DMS153 (cell line): ENCODE results near the gene KDM4E.
"Not testable (repeated sequence)": the region's sequence is repeated elsewhere in the genome, so short reads cannot be mapped to it uniquely, and the experiment has no call there.

Experiments
- DNase-seq: peaks from one replicate; lab custom pipeline; 2025; lab: John Stamatoyannopoulos, UW

KDM4E gene

DNA sequence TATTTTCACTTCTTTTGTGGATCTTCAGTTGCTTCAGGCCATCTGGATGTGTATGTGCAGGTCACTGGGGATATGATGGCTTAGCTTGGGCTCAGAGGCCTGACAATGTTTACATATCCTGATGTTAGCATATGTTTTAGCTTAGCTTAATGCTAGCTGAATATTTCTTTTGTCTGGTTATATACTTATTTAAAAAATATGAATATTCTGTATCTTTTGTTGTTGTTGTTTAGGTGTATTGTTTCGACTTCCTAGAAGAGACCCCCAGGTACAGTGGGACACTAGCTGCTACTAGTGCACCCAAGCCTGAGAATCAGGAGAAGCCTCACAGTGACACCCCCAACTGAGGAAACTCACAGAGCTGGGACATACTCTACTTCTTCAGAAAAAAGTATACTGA, at the start of gene KDM4E:
KDM4E (plus strand) TSS at position 301 of the 400 bp plus-strand sequence. CDS start 300 bp downstream, outside the sequence.
- DNase-seq: no peak

DNA sequence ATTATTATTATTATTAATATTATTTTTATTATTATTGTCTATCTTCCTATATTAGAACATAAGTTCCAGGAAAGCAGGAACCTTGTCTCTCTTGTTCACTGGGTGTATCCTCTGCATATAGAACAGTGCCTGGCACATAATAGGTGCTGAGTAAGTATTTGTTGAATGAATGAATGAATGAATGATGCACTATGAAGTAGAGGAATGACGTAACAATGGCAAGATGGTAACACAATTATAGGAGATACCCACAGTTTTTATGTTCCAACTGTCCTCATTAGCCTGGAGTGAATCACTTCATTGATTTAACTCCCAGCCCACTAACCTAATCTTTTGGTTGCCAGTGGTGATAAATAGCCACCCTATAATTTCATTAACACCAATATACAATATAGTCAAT, 49.5 kb upstream of the KDM4E start:
- DNase-seq: no peak

DNA sequence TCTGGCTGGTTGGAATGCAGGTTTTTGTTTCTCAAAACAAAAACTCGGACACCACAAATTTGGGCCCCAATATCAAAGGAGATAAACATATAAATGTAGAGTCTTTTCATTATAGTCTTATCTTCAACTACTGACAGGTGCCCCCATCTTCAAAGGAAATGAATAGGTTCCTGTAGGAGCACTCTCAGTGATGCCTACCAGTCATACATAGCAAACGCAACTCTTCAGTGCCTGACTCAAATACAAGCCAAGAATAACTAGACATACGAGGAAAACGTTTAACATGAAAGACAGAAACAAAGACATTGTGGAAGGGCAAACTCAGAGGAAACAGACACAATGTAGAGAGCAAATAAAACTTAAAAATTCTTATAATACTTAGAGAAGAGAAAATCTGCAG, 37.7 kb upstream of the KDM4E start:
- DNase-seq: no peak

DNA sequence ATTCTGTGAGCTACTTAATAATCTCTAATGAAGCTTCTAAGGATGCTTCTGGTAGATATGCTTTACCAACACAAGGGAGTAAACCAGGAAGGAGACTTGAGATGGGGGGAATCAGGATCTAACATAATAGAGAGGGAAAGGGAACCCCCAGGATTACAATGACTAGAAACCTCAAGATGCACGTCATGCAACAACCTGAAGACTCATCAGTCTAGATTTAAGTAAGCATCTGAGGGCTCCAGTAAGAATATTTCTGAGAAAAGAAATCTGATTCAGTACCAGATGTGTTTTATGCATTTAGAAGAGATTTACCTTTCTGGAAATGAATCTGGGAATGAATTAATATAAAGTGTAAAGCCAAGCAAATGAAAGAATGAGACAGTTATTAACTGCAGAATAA, 36.3 kb upstream of the KDM4E start:
- no peak for DNase-seq

DNA sequence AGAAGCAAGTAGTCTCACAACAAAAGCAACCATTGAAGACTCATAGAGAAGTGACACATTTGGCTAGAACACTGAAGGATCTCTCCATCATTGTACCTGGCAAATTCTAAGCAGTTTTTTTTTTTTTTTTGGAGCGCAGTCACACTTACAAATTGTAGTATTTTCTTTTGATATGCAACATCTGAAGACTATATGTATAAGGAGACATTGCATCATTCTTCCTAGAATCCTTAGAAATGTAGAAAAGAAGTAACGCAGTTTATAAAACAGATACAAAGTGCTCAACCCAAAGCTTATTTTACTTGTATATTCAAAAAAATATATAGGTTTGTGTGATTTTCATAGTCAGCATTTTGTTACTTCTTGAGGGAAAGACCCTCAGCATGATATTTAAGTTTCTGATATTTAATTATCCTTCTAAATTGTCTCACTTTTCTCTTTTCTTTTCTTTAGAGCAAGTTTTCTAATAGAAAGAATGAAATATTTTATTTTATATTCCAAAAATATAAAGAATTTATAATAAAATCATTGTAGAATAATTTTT, 31.6 kb upstream of the KDM4E start:
- no peak for DNase-seq

DNA sequence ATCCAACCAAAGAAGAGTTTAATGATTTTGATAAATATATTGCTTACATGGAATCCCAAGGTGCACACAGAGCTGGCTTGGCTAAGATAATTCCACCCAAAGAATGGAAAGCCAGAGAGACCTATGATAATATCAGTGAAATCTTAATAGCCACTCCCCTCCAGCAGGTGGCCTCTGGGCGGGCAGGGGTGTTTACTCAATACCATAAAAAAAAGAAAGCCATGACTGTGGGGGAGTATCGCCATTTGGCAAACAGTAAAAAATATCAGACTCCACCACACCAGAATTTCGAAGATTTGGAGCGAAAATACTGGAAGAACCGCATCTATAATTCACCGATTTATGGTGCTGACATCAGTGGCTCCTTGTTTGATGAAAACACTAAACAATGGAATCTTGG, 27.6 kb upstream of the KDM4E start:
- no peak for DNase-seq

DNA sequence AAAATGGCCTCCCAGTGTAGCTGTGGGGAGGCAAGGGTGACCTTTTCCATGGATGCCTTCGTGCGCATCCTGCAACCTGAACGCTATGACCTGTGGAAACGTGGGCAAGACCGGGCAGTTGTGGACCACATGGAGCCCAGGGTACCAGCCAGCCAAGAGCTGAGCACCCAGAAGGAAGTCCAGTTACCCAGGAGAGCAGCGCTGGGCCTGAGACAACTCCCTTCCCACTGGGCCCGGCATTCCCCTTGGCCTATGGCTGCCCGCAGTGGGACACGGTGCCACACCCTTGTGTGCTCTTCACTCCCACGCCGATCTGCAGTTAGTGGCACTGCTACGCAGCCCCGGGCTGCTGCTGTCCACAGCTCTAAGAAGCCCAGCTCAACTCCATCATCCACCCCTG, 26.8 kb upstream of the KDM4E start:
- DNase-seq: no peak

DNA sequence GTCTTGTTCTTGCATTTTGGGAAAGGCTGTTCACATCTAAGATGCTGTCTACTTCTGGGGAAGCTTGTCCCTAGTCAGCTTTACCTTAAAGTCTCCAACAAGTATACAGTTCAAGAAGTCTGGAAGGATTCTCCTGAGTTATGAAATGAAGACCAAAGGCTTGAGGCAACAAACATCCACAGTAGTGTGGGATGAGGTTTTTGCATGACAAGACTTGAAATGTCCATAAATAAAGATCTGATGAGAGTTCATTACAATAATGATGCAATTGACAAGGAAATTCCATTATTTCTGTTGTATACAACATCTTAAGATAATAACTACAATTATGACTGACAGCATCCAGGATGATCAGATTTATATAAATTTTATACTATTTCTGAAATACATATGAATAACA, 21.3 kb upstream of the KDM4E start:
- DNase-seq: no peak

DNA sequence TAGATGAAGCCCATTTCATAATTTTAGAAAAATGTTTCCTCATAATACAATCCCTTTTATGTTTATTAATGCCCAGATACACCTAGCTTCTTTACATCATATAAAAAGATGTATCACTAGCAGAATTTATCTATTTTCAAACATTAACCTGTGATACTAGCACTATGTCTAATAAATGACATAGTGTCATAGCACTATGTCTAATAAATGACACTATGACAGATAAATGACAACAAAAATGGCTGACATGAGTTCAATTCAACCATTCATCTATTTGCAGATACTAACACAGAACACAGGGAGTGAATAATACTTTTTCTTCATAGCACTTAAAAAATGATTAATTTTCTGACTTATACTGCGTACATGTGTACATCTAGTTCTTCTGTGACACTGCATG, 19.4 kb upstream of the KDM4E start:
- DNase-seq: no peak

DNA sequence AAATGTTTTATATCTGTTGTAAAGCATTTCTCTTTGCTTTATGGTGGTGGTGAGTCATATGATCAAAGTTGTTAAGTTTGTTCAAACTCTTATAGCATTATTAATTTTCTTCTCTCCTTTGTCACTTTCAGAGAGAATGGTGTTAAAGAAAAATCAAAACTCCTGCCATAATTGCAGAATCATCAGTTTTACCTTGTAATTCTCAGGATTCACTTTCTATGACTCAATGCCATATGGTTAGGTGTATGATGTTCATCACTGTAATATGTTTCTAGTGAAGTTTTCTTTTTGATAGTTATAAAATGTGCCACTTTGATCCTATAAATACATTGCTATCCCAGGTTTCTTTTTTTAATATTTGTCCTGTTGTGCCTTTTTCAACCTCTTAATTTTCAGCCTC, 13.7 kb upstream of the KDM4E start:
- no peak for DNase-seq

DNA sequence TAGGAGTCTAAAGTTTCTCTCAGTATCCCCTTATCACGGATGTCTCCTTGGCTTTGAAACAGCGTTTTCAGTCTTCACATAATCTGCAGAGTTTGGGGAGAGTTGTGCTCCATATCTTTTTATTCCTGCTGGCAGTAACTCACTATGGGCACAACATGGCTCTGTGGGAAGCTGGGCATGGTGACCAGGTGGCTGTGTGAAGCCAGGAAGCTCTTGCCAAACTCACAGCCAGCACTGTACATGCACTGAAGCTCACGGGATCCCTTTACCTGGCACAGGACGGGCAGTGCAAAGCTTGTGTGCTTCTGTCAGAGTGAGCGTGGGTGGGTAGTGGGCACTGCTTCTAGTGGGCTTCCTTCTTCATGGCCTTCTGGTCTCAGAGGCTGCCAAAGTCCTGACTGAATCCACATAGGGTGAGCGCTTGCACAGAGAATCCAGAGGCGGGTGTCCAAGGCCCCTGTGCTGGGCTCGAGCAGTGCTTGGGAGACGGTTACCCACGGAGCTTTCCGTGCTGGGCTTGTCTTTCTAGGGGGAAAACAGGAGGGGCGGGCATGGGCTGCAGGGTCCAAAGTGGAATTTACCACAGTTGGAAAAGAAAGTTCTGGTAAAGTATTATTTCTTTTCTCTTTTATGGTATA, 10.8 kb upstream of the KDM4E start:
- no peak for DNase-seq

DNA sequence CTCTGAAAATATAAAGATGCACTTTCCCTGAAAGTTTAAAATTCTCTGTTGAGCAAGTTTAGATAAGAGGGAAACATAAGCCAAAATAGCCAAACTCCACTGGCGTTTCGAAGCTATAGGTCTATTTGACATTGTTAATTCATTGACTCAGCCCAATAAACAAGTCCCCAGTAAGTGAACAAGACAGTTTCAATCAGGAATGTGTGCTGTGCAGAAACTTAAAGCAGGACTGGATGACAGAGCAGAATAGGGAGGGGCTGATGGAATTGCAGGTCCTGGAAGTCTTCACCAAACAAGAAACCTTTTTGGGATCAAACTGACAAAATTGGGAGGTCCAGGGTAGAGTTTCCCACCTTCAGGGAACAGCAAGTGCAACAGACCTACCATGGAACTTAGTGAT, 8.9 kb upstream of the KDM4E start:
- DNase-seq: no peak

DNA sequence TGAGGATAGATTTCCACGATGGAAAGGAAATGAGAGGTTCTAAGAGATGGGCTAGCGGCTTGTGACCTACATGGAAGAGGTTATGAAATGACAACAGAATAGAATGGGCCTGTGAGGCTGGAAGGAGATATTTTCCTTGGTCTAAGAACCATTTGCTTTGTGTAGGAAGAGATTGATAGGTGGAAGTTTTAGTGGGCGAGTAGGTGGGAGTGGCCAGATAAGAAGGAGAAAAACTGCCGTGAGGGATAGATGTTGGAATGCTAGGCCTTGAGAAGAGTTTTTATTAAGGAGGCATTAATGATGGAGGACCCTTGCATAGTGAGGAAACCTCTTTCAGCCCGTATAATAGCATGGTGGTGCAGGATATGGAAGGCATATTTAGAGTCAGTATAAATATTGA, 3.6 kb upstream of the KDM4E start:
- DNase-seq: not testable (repeated sequence)

DNA sequence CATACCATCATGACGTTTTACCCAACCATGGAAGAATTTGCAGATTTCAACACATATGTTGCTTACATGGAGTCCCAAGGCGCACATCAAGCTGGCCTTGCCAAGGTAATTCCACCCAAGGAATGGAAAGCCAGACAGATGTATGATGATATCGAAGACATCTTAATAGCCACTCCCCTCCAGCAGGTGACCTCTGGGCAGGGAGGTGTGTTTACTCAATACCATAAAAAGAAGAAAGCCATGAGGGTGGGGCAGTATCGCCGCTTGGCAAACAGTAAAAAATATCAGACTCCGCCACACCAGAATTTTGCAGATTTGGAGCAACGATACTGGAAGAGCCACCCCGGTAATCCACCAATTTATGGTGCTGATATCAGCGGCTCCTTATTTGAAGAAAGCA, 536 bp downstream of the KDM4E start:
- not testable (repeated sequence) for DNase-seq

DNA sequence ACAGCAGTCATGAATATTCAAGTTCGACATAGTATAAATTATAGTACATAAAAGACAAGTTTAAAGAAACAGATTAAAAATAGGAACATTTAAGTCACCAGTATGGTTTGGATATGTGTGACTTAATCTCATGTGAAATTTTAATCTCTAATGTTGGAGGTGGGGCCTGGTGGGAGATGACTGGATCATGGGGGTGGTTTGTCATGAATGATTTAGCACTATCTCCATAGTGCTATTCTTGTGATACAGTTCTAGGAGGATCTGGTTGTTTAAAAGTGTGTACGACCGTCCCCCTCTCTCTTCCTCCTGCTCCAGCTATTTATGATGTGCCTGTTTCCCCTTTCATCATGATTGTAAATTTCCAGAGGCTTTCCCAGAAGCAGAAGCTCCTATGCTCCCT, 3.3 kb downstream of the KDM4E start:
- no peak for DNase-seq

DNA sequence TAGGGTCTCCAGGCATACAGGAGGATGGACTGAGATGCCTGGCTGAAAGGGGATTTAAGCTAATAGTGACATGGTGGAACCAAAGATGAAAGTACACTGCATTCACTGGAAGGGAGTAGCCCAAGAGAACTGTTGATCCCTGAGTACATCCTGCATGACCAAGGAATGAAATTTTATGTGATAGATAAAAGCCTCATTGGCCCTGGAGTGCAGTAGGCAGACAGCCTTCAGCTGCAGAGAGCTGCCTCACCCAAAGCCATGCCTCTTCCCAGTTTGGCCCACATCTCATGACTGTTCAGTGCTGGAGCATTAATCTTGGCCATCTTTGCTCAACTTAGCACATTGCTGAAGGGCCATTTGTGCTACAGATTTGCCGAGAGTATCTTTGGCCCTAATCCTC, 8.0 kb downstream of the KDM4E start:
- DNase-seq: no peak

DNA sequence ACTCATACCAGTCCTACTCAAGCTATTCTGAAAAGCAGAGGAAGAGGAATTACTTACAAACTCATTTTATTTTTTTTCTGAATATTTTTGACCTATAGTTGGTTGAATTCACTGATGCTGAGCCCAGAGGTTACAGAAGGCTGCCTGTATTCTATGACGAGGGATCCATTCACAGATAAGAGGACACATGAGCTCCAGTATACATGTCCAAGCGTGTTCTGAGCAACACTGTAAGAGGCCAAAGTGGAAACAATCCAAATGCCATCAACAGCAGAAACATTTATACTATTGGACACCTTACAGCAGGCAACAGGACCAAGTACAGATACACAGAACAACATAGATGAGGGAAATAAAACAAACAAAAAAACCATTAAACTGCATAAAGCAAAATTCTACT, 10.3 kb downstream of the KDM4E start:
- DNase-seq: peak; percentile 39

DNA sequence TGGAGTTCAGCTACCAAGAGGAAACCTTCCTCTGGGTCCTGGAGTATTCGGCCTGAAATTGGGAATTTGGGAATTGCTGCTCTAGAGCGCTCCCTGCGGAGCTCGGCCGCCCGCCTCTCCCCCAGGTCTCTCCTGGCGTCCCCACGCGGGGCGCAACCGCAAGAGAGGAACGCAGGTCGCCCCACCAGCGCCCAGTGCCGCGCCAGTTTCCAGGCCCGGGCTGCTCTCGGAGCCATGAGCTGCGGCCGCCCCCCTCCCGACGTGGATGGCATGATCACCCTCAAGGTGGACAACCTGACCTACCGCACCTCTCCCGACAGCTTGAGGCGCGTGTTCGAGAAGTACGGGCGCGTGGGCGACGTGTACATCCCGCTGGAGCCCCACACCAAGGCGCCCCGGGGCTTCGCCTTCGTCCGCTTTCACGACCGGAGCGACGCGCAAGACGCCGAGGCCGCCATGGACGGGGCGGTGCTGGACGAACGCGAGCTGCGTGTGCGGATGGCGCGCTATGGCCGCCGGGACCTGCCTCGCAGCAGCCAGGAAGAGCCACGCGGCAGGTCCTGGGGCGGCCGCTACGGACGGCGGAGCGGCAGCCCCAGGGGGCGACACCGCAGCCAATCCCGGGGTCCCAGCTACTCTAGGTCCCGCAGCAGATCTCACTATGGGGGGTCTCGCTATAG, 12.4 kb downstream of the KDM4E start:
- not testable (repeated sequence) for DNase-seq

DNA sequence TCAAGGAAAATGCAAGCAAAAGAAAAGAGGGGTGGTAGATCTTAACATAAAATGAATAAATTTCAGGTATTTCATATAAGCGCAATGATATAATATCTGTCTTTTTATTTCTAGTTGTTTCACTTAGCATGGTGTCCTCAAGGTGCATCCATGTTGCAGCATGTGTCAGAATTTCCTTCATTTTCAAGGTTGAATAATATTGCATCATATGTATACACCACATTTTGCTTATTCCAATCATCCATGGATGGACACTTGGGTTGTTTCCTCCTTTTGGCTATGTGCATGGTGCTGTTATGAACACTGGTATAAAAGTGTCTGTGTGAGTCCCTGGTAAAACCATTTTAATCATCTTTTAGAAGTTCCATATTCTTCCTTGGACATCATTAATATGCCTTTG, 17.2 kb downstream of the KDM4E start:
- no peak for DNase-seq

DNA sequence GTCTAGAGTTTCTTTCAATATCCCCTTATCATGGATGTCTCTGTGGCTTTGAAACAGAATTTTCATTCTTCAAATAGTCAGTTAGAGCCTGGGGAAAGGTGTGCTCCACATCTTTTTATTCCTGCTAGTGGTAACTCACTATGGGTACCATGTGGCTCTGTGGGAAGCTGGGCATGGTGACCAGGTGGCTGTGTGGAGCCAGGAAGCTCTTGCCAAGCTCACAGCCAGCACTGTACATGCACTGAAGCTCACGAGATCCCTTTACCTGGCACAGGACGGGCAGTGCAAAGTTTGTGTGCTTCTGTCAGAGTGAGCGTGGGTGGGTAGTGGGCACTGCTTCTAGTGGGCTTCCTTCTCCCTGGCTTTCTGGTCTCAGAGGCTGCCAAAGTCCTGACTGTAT, 17.8 kb downstream of the KDM4E start:
- DNase-seq: no peak

DNA sequence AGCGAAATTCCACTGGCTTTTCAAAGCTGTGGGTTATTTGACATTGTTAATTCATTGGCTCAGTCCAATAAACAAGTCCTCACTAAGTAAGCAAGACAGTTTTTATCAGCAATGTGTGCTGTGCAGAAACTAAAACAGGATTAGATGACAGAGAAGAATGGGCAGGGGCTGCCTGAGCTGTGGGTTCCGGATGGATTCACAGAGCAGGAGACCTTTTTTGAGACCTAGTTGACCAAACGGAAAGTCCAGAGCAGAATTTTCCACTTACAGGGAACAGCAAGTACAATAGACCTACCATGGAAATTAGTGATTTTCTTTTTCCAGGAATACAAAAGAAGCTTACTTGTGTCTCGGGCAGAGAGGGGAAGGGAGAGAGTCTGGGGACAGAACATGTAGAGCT, 19.0 kb downstream of the KDM4E start:
- no peak for DNase-seq

DNA sequence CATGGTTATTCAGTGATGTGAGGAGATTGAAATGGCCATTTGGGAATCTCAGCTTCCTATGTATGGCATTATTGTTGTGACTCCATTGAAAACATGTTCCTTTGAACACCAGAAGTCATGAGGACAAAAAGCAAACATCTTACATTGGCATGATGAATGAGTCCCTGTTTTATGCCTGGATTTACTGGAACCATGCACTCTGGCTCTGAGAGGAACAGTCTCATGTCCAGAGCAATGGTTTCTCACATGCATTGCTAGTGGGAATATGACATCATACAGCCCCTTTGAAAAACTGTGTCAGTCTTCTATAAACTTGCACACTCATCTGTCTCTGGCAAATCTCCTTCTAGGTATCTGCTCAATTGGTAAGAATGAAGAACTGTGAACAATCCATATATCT, 20.8 kb downstream of the KDM4E start:
- no peak for DNase-seq

DNA sequence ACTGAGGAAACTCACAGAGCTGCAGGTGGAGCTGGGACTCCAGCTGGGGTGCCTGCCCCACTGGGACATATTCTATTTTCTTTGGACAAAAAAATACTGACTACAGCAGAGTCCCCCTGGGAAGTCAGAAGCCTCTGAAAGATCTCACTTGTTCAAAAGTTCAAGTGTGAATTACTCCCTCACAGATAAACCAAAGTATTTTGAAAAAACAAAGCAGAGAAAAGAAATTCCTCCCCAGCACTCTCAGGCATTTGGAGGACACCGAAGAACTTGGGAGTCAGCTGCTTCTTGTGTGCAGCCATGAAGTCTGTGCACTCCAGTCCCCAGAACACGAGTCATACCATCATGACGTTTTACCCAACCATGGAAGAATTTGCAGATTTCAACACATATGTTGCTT, 24.1 kb downstream of the KDM4E start, which contains the start of gene KDM4F:
KDM4F (plus strand) TSS at position 301 of the 400 bp plus-strand sequence.
- DNase-seq: not testable (repeated sequence)
